DOHH2 (cell line): ENCODE measurements around the gene P2RY14.
A peak's percentile ranks its signal among the peaks of the same experiment; 100 is the strongest.

Source experiments
- H3F3A ChIP-seq: fragments of 200-600 bp; sonication (generic), shearing (Covaris generic); 2 replicates; pipeline ENCODE4 v1.6.0; 2016; ENCODE audit warnings: antibody characterized with exemption, mild to moderate bottlenecking; ENCODE audit not compliant: control insufficient read depth, insufficient read depth
- H3K27ac ChIP-seq: fragments of 200-600 bp; sonication (generic); 2 replicates; pipeline ENCODE4 v1.5.1; 2014; ENCODE audit warnings: low read depth, mild to moderate bottlenecking, low read length, moderate library complexity
- H3K27me3 ChIP-seq: fragments of 200-600 bp; sonication (generic); 2 replicates; pipeline ENCODE4 v1.6.1; 2014; ENCODE audit warnings: mild to moderate bottlenecking, low read length, mixed read lengths; ENCODE audit not compliant: control insufficient read depth
- H3K36me3 ChIP-seq: fragments of 200-600 bp; sonication (generic); 2 replicates; pipeline ENCODE4 v1.6.1; 2014; ENCODE audit warnings: mild to moderate bottlenecking, low read length, moderate library complexity, mixed read lengths; ENCODE audit not compliant: control insufficient read depth
- H3K4me1 ChIP-seq: fragments of 200-600 bp; sonication (generic); 2 replicates; pipeline ENCODE4 v1.6.1; 2014; ENCODE audit warnings: mild to moderate bottlenecking, low read length, mixed read lengths; ENCODE audit not compliant: control insufficient read depth
- H3K4me2 ChIP-seq: fragments of 200-600 bp; sonication (generic); 2 replicates; pipeline ENCODE4 v1.6.0; 2014; ENCODE audit warnings: mild to moderate bottlenecking, low read length, moderate library complexity
- H3K4me3 ChIP-seq: fragments of 200-600 bp; sonication (generic); 2 replicates; pipeline ENCODE4 v1.5.1; 2014; ENCODE audit warnings: mild to moderate bottlenecking, low read length, mixed read lengths
- H3K79me2 ChIP-seq: fragments of 200-600 bp; sonication (generic); 2 replicates; pipeline ENCODE4 v1.6.1; 2014; ENCODE audit warnings: mild to moderate bottlenecking, low read length, mixed read lengths; ENCODE audit not compliant: control insufficient read depth
- H3K9me2 ChIP-seq: fragments of 200-600 bp; sonication (generic); replicated peaks from 2 replicates; pipeline ENCODE4 v1.6.1; 2014; ENCODE audit warnings: mild to moderate bottlenecking, low read length, mixed read lengths; ENCODE audit not compliant: control insufficient read depth
- H3K9me3 ChIP-seq: fragments of 200-600 bp; sonication (generic); 2 replicates; pipeline ENCODE4 v1.6.1; 2014; ENCODE audit warnings: antibody characterized with exemption, low read length, mixed read lengths; ENCODE audit not compliant: control insufficient read depth, insufficient read depth
- H4K20me1 ChIP-seq: fragments of 200-600 bp; sonication (generic); 2 replicates; pipeline ENCODE4 v1.6.0; 2014; ENCODE audit warnings: low read depth, mild to moderate bottlenecking, antibody characterized with exemption, low read length, moderate library complexity; ENCODE audit not compliant: control insufficient read depth, insufficient read depth
- EZH2phosphoT487 ChIP-seq: fragments of 200-600 bp; sonication (generic); IDR thresholded peaks from 2 replicates; pipeline ENCODE4 v1.6.1; 2017; ENCODE audit warnings: borderline replicate concordance, mild to moderate bottlenecking, antibody characterized with exemption, low read length, moderate library complexity, mixed read lengths
- TF ChIP-seq, protein P1 (sequence below): fragments of 200-600 bp; sonication (generic); IDR thresholded peaks from one replicate; pipeline ENCODE4 v1.5.1; 2014; ENCODE audit warnings: antibody characterized with exemption, mild to moderate bottlenecking, low read depth, low read length; ENCODE audit not compliant: poor library complexity, severe bottlenecking

P2RY14 gene

DNA sequence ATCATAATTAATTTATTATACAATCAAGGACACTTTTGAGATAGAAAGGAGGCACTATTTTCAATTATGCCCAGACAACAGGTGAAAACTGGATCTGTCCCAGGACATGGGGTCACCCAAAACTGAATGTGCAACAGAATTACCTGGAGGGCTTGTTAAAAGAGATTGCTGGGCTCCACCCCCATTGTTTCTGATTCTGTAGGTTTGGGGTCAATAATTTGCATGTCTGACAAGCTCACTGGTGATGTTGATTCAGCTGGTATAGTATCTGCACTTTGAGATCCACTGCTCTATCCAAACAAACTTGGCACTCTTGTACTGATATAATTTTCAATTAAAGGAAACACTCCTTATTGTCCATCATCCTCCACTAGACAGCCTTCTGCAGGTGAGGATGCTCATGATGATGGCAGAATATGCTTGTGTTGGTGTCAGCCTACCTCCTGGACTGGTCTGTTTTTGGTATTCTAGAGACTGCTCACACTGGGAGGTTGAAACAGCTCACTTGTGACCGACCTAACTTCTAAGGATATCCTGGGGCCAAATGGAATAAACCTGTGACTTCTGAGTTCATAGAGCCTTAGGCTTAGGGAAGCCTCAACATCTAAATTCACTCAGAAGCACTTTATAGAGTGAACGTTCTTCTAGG is 2.2 kb downstream of the P2RY14 start:
- no peaks in the 10 kb centered on the region for H3K9me2 ChIP-seq
- H3K79me2 ChIP-seq: no peaks in the 10 kb centered on the region
- no peaks in the 10 kb centered on the region for H3K36me3 ChIP-seq
- H3K9me3 ChIP-seq: no peaks in the 10 kb centered on the region
- peaks cover 20% of the 10 kb centered on the region for H3K4me1 ChIP-seq
- no peaks in the 10 kb centered on the region for H3F3A ChIP-seq
- no peaks in the 10 kb centered on the region for H4K20me1 ChIP-seq
- no peak overlapping the region for H3K27ac ChIP-seq
- TF ChIP-seq, protein P1, sequence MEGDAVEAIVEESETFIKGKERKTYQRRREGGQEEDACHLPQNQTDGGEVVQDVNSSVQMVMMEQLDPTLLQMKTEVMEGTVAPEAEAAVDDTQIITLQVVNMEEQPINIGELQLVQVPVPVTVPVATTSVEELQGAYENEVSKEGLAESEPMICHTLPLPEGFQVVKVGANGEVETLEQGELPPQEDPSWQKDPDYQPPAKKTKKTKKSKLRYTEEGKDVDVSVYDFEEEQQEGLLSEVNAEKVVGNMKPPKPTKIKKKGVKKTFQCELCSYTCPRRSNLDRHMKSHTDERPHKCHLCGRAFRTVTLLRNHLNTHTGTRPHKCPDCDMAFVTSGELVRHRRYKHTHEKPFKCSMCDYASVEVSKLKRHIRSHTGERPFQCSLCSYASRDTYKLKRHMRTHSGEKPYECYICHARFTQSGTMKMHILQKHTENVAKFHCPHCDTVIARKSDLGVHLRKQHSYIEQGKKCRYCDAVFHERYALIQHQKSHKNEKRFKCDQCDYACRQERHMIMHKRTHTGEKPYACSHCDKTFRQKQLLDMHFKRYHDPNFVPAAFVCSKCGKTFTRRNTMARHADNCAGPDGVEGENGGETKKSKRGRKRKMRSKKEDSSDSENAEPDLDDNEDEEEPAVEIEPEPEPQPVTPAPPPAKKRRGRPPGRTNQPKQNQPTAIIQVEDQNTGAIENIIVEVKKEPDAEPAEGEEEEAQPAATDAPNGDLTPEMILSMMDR: no peak
- no peak for TF ChIP-seq EZH2phosphoT487
- H3K27me3 ChIP-seq: no peaks in the 10 kb centered on the region
- no peak overlapping the region for H3K4me2 ChIP-seq
- no peak overlapping the region for H3K4me3 ChIP-seq

DNA sequence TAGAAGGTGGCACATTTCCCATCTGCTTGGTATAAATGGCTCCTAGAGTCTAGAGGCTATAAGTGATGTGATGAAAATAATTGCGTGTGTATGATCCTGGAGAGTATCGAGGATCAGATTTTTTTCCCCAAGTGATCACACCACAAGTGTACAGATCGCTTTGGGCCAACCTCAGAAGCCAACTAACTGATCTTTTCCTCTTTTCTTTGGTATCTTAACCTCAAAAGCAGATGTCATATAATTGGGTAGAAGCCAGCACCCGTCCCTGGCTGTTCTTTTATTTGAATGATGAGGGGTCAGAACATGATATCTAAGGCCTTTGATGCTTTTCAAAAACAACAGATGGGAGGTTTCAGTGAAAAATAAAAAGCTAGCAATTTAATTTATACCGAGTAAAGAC is 3.3 kb downstream of the P2RY14 start:
- Histone ChIP-seq H3K4me1 (peaks cover 20% of the 10 kb centered on the region), H3K27me3 (no peaks in the 10 kb centered on the region), H3K4me3 (no peak overlapping the region), H3K9me2 (no peaks in the 10 kb centered on the region), H3K4me2 (no peak overlapping the region), H3K27ac (no peak overlapping the region), H4K20me1 (no peaks in the 10 kb centered on the region), H3K79me2 (no peaks in the 10 kb centered on the region), H3K36me3 (no peaks in the 10 kb centered on the region), H3F3A (no peaks in the 10 kb centered on the region), H3K9me3 (no peaks in the 10 kb centered on the region)
- TF ChIP-seq, protein P1: no peak
- no peak for TF ChIP-seq EZH2phosphoT487

DNA sequence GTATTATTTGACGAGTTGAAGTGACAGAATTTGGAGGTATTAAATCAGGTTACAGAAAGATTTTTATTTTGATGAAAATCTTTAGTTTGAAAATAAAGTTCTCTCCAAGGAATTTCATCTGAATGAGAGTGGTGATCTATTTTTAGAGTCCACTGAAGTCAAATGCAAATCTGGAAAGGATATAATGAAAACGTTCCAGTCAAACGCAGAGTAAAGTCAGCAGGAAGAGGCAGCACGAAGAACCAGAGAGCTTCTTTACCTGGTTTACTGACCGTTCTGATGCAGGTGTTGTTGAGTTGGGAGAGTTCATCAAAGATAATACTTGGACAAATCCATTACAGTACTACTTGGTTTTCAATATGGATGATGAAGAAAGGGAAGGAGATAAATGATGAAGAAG is 8.7 kb downstream of the P2RY14 start:
- Histone ChIP-seq H3K4me2 (0 out of 2 replicates have a peak overlapping the region, but pooled peaks have one; percentile 3), H3K27ac (no peak overlapping the region), H3K9me3 (no peaks in the 10 kb centered on the region), H4K20me1 (no peaks in the 10 kb centered on the region), H3K4me3 (no peak overlapping the region), H3K4me1 (peaks cover 29% of the 10 kb centered on the region), H3F3A (no peaks in the 10 kb centered on the region), H3K9me2 (no peaks in the 10 kb centered on the region), H3K36me3 (no peaks in the 10 kb centered on the region), H3K27me3 (no peaks in the 10 kb centered on the region), H3K79me2 (no peaks in the 10 kb centered on the region)
- TF ChIP-seq, protein P1: no peak
- no peak for TF ChIP-seq EZH2phosphoT487
